Body of pancreas (tissue), 4 donors: ENCODE results near the gene PRPH2.

Experiments
- CTCF ChIP-seq, 7 experiments: fragments of 450-650 bp in 4 of 7; fragments of 200-600 bp in 3 of 7; sonication (generic) in 3 of 7; IDR thresholded peaks; one replicate each; pipeline ENCODE4 v1.5.1; 2016 to 2019; ENCODE audit warnings: antibody characterized with exemption in 7 of 7
- POLR2A ChIP-seq, 3 donors: fragments of 450-650 bp; IDR thresholded peaks; one replicate each; pipeline ENCODE4 v1.6.1; 2016; ENCODE audit warnings: antibody characterized with exemption in 3 of 3, mild to moderate bottlenecking in 2 of 3

- TF ChIP-seq CTCF (IDR thresholded peaks at IDR 0.05) (no peak), POLR2A (IDR thresholded peaks at IDR 0.05) (no peak)
Measured at GRCh38 chr6:42771741-42772100, 49.3 kb upstream of the PRPH2 start.
